Neural crest cell (in vitro differentiated cells): ENCODE measurements around the gene TTC34. TPM values are rescaled to one million over a fixed set of nuclear protein-coding genes. Genes with fewer than 3 reads are reported as not detected.

Experiments
- DNase-seq: peaks from one replicate; pipeline ENCODE4 v3.0.0; 2021; ENCODE audit warnings: low read depth, mixed read lengths, low spot score
- H3K27ac Mint-ChIP-seq: one replicate; pipeline ENCODE4 v1.8.0; 2021; ENCODE audit warnings: mild to moderate bottlenecking, mixed read lengths; ENCODE audit not compliant: unreplicated experiment
- H3K27me3 Mint-ChIP-seq: 2 replicates; pipeline ENCODE4 v1.8.0; 2021; ENCODE audit warnings: low read depth, mild to moderate bottlenecking, mixed read lengths
- H3K36me3 Mint-ChIP-seq: 2 replicates; pipeline ENCODE4 v1.8.0; 2021; ENCODE audit warnings: low read depth, mild to moderate bottlenecking, mixed read lengths
- H3K4me1 Mint-ChIP-seq: 2 replicates; pipeline ENCODE4 v1.8.0; 2021; ENCODE audit warnings: mixed read lengths
- H3K4me3 Mint-ChIP-seq: one replicate; pipeline ENCODE4 v1.8.0; 2021; ENCODE audit warnings: mild to moderate bottlenecking, mixed read lengths
- H3K9me3 Mint-ChIP-seq: 2 replicates; pipeline ENCODE4 v1.8.0; 2021; ENCODE audit warnings: mixed read lengths
- CTCF ChIP-seq: fragments of 200-600 bp; sonication (generic); conservative IDR thresholded peaks from 2 replicates; pipeline ENCODE4 v1.5.0; 2021; ENCODE audit warnings: antibody characterized with exemption, mild to moderate bottlenecking
- total RNA-seq: library from RNA; stranded (reverse); gene quantifications from 2 replicates; pipeline ENCODE4 v1.2.1, GENCODE V29; 2021

TTC34 gene
- total RNA-seq, 1 donor from 2014 or later: 2.7 TPM

GRCh38 chr1:2612591-2613365, 188.7 kb downstream of the TTC34 start:
- no peak for TF ChIP-seq CTCF
- DNase-seq: no peak
- Mint-ChIP-seq H3K4me3 (no peak overlapping the region), H3K9me3 (peaks cover 5% of the 10 kb centered on the region), H3K36me3 (no peaks in the 10 kb centered on the region), H3K4me1 (peaks cover 3% of the 10 kb centered on the region), H3K27ac (no peak overlapping the region), H3K27me3 (peaks cover 16% of the 10 kb centered on the region)

DNA sequence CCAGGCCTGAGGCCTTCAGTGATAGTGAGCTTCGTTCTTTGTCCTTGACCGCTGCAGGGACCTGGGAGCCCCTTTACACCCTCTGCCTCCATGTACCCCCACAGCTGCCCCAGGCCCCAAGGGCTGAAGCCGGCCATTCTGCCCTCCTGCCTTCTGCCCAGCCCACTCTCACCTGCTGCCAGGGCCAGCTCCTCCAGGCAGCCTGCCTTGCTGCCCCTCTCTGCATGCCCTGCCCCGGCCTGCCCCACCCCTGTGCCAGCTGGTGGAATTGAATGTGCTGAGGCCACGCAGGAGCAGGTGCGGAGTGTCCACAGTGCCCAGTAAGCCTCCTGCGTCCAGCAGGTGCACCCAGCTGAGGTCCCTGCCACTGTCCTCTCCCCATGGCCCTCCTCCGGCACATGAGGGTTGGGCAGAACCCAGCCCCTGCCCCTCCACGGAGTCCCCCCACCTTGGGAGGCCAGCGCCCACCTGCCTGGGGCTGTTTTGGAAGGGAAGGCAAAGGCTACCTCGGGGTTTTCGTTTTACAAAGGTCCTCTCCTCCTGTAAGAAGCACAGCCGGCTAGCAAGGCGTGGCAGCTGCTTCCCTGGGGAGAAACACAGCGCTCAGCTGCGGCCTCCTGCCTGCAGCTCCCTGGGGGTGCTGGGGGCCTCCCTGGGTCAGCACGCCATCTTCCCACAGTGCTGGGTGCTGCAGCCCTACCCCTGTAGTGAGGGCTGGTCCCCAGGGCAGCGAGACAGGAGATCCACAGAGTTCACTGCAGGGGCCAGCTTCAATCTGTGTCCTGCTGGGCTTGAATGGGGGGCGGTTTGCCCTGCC, 189.7 kb downstream of the TTC34 start:
- Mint-ChIP-seq H3K27ac (no peak overlapping the region), H3K4me3 (no peak overlapping the region), H3K27me3 (peaks cover 16% of the 10 kb centered on the region), H3K4me1 (no peaks in the 10 kb centered on the region), H3K36me3 (no peaks in the 10 kb centered on the region), H3K9me3 (peaks cover 5% of the 10 kb centered on the region)
- DNase-seq: no peak
- TF ChIP-seq CTCF: no peak

DNA sequence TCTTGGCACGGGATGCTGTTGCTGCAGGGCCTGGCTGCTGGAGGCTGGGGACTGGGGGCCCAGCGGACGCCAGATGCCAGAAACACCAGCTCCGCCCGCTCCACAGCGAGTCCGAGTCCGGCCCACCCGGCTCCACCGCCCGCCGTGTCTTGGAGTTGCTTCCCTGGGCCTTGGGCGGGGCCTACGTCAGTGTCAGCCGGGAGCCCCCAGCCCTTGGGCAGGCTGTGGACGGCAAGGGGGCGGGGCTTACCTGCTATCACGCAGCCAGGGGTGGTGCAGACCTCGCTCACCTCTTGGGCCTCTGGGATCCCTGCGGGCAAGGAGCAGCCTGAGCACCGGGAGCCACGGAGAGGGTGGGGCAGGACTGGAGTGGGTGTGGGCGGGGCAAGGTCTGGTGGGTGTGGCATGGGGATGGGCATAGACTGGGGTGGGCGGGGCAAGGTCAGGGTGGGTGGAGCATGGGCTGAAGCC, 190.4 kb downstream of the TTC34 start:
- H3K4me1 Mint-ChIP-seq: no peaks in the 10 kb centered on the region
- no peak overlapping the region for H3K27ac Mint-ChIP-seq
- peak; percentile 50 for DNase-seq
- H3K9me3 Mint-ChIP-seq: peaks cover 3% of the 10 kb centered on the region
- H3K27me3 Mint-ChIP-seq: peaks cover 10% of the 10 kb centered on the region
- H3K4me3 Mint-ChIP-seq: no peak overlapping the region
- no peak for TF ChIP-seq CTCF
- no peaks in the 10 kb centered on the region for H3K36me3 Mint-ChIP-seq

- no peak for DNase-seq
- no peaks in the 10 kb centered on the region for H3K4me1 Mint-ChIP-seq
- no peak overlapping the region for H3K27ac Mint-ChIP-seq
- no peak overlapping the region for H3K4me3 Mint-ChIP-seq
- H3K9me3 Mint-ChIP-seq: peaks cover 3% of the 10 kb centered on the region
- H3K27me3 Mint-ChIP-seq: peaks cover 8% of the 10 kb centered on the region
- no peak for TF ChIP-seq CTCF
- no peaks in the 10 kb centered on the region for H3K36me3 Mint-ChIP-seq
Measured at GRCh38 chr1:2610036-2610959, 191.2 kb downstream of the TTC34 start.

GRCh38 chr1:2609319-2610035, 192.0 kb downstream of the TTC34 start:
- Mint-ChIP-seq H3K4me1 (no peaks in the 10 kb centered on the region), H3K4me3 (no peak overlapping the region), H3K36me3 (no peaks in the 10 kb centered on the region), H3K9me3 (peaks cover 3% of the 10 kb centered on the region), H3K27me3 (peaks cover 8% of the 10 kb centered on the region), H3K27ac (no peak overlapping the region)
- no peak for DNase-seq
- TF ChIP-seq CTCF: no peak
